ENCODE measurements around the gene KCNAB1.
"Not testable (repeated sequence)": the region's sequence is repeated elsewhere in the genome, so short reads cannot be mapped to it uniquely, and the experiment has no call there.

The KCNAB1 gene

DNA sequence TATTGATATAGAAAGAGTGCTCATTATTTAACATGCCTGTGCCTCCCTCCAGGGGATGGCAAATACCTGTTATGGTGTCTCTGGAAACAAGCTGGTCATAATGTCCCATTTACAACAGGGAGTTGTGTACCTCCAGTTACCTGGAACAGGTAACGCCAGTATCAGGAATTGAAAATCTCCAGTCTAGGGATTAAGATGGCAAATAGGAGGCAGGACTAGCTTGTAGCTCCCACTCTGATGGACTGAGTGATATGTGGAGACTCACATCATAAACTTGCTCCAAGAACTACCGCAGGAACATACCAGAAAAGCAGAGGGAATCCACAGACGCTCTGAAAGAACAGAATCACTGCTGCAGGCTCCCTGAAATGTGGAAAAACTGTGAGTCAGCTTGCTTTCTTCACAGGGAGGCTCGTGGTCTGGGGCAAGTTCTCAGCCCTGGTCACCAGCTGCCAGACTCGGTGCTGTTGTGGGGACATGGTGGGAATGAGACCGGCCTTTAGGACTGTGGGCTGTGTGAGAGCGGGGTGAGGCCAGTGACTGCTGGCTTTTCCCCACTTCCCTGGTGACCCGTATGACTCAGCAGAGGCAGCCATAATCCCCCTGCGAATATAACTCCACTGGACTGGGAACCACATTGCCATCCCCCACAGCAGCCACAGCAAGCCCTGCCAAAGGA, 97.4 kb downstream of the KCNAB1 start:
- DNase-seq (ENCODE audit: low spot score) (no peak), FAIRE-seq (no peak)

DNA sequence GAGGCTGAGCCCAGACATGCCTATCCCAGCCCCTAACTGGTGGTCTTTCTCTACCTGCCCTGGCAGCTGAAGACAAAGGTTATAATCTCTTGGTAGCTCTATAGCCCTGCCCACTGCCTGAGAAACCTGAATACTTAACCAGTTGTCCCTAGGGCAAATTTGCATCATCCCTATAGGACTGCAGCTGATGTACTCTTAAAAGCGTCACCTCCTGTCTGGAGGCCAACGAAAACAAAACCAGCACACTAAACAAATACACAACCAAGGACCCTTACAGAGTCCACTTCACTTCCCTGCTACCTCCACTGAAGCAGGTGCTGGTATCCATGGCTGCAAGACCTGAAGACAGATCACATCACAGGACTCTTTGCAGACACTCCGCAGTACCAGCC, 98.0 kb downstream of the KCNAB1 start:
- FAIRE-seq: no peak
- DNase-seq (ENCODE audit: low spot score): no peak

DNA sequence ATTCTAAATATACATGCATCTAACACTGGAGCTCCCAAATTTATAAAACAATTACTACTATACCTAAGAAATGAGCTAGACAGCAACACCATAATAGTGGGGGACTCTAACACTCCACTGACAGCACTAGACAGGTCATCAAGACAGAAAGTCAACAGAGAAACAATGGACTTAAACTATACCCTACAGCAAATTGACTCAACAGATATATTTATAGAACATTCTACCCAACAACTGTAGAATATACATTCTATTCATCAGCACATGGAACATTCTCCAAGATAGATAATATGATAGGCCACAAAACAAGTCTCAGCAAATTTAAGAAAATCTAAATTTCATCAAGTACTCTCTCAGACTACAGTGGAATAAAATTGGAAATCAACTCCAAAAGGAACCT, 102.0 kb downstream of the KCNAB1 start:
- DNase-seq (ENCODE audit: low spot score); FAIRE-seq: not testable (repeated sequence)

DNA sequence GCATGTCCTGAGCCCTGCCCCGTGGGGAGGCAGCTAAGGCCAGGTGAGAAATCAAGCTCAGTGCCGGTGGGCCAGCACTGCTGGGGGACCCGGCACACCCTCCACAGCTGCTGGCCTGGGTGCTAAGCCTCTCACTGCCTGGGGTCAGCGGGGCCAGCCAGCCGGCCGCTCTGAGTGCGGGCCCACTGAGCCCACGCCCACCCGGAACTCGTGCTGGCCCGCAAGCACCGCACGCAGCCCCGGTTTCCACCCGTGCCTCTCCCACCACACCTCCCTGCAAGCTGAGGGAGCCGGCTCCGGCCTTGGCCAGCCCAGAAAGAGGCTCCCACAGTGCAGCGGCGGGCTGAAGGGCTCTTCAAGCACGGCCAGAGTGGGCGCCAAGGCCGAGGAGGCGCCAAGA, 103.7 kb downstream of the KCNAB1 start:
- not testable (repeated sequence) for FAIRE-seq; DNase-seq (ENCODE audit: low spot score)

DNA sequence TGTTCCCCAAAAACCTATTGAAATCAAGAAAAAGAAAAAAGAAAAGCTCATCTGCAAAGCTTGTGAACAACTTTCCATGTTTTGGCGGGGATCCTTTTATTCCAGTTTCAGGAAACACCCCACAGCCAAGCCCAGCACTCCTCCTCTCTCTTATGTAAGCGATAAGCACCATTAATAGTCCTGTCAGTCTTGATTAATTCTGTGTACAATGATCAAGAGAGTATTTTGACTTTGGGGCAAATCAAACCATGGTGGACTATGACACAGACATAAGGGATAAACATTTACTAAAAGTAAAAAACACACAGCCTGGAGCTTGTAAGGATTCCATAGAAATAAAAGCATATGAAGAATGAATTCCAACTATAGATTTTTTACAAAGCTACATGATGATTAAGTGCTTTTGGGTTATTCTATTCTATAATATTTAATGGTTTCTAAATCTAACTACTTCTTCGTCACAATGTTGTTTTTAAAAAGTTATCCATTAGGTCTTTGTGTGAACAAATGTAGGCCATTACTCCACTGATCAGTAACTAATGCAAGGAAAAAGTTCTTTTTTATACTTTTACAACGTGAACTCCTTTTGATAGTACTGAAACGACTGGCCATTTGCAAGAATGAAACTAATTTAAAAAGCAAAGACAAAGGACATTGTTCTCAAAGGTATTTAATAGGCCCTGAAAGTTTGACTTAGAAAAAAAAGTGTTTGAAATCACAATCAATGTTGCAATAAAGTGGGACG, 106.5 kb downstream of the KCNAB1 start:
- FAIRE-seq (no peak), DNase-seq (ENCODE audit: low spot score) (no peak)

DNA sequence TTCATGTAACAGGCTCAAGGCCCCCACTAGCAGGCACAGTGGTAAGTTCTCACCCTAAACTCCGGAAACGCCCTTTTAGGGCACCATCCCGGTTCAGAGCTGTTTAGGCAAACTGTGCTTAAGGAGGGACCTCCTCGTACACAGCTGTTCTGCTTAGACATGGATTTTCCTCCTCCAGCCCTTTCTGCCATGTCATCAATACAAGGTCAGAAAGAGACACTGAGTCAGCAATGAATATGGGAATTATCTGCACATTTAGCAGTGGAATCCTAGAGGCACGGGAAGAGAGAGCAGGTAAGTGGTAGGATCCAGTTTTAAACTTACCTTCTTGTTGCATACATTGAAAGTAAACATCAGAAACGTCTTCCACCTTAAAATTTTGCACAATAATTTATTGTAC, 107.3 kb downstream of the KCNAB1 start:
- DNase-seq (ENCODE audit: low spot score) (no peak), FAIRE-seq (no peak)

DNA sequence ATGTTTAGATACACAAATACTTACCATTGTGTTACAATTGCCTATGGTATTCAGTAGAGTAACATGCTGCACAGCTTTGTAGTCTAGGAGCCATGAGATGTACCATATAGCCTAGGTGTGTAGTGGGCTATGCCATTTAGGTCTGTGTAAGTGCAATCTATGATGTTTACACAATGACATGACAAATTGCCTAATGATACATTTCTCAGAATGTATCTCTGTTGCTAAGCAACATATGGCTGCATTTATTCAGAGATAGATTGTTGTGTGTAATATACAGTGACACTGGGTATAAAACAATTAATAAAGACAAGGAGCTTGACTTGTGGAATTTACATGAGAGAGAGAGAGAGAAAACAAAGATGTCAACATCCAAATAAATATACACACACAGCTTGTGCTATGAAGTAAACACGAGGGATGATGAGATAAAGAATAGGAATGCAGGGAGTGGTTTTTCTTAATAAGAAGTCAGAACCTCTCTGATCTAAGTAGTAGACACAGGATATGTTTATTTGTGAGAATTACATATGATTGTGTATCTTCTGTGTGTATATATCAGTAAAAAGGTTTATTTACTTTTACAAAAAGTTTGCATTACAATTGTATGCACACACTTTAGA, 110.0 kb downstream of the KCNAB1 start:
- DNase-seq (ENCODE audit: low spot score): no peak
- no peak for FAIRE-seq

DNA sequence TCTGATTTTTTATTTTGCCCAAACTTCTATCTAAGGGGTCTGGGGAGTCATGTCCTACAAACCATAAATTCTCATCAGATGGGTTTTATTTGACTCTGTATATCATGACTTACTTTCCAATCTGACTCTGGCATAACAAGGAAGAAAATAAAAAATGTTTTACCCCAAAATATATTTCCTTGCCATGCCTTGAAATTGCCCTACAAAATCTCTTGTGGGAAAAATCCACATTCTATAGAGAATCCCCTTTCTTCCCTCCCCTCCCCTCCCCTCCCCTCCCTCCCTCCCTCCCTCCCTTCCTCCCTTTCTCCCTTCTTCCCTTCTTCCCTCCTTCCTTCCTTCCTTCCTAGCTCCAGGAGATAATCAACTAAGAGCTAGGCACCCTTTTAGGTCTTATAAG, 110.8 kb downstream of the KCNAB1 start:
- FAIRE-seq; DNase-seq (ENCODE audit: low spot score): not testable (repeated sequence)

DNA sequence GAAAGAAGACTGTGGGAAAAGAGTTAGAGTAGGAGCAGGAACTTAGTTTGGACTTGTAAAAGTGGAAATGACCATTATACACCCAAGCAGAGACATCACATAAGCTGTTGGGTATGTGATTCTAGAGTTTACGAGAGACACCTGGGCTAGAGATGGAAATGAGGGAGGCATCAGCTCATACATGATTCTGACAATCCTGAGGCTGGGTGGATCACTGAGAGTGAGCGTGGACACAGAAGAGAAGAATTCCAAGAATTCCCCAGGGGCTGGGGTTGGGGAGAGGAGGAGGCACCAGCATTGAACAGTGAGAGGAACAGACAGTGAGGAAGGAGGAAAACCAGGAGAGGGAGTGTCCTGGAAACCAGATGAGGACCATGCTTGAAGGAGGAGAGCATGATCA, 113.5 kb downstream of the KCNAB1 start:
- FAIRE-seq: no peak
- peak; percentile 21 for DNase-seq (ENCODE audit: low spot score)

DNA sequence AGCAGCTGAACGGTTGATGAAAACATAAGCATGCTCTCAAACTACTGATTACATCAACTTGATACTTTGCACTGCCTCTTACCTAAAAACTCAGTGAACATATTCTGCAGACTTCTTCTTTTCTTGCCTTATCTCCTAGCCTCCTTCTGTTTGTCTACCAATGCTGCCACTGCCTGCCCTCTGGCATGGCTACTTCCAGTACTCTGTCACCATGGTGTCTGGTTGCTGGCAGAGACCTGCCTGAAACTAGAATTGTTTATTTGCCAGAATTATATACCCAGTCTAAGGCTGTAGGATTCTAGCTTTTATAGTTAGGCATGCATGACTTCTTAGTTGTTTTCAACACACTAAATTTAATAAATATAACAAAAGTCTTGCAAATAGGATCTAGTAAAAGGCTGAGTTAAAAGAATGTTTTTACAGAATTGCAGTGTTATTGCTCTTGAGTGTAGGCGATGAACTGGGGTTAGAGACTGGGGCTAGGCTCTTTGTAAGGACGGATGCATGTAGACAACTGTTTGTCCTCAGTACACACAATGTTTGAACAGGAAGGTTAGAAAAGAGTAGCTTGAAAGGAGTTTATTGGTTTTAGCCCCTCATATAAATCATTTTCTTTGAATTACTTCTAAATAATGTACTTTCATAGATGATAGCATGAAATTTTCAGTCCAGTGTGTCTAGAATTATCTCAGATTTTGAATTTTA, 116.3 kb downstream of the KCNAB1 start:
- no peak for FAIRE-seq
- no peak for DNase-seq (ENCODE audit: low spot score)

DNA sequence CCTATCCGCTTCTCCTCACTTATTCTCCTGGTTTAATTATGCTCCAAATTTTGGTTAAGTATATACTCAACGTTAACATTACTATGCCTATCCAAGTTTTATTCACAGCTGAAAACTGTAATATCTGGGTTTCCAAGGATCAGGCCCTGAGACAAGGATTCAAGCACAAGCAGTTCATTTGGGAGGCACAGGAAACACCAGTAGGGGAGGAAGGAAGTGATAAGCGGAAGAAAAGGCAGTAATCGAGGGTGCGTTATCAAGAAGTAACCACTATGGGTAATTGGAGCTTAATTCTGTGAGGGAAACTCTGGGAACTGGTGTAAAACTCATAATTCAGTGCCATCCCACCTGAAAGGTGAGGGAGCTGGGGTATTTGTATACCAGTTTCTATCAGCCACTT, 120.3 kb downstream of the KCNAB1 start:
- DNase-seq (ENCODE audit: low spot score): no peak
- FAIRE-seq: no peak

DNA sequence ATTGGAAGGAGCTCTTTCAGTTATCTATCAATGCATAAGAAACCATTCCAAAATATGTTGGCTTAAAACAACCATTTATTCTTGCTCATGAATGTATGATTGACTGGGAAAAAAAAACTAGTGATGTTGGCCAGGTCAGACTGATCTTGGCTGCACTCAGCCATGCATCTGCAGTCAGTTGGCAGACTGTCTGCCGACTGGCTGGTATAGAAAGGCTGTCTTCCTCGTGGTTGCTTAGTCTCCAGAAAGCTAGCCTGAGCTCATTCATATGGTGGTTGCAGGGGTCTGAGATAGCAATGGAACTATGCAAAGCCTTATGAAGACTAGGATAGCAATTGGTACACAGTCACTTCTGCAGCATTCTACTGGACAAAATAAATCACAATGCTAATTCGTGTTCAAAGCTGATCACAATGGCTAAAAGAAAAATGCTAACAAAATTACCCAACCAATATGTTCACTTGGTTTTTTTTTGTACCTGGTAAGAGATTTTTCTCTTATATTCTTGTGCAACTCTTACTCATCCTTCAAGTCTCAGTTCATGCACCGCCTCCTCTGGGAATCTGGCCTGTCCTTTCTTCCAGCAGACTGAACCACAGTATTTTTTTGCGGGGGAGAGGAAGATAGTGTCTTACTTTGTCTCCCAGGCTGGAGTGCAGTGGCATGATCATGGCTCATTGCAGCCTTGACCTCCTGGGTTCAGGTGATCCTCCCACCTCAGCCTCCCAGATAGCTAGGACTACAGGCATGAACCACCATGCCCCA, 126.8 kb downstream of the KCNAB1 start:
- no peak for DNase-seq (ENCODE audit: low spot score)
- no peak for FAIRE-seq

DNA sequence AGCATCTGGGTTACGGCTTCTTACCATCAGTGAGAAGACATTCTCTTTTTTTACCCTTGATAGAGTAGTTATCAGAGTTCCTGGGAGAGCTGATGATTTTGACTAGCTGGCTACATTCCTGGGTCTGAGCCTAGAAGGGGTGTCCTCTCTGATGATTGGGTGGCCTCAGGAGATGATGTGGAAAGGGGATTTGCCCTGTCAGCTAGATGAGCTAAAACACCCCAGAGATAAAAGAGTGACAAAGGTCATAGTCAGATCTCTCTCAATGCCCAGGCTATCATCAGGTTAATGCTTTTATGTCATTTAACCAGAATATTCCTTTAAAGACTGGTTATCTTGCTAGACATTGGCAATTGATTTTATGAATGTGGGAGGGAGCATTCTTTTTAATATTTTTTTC, 130.2 kb downstream of the KCNAB1 start:
- DNase-seq (ENCODE audit: low spot score) (no peak), FAIRE-seq (no peak)

DNA sequence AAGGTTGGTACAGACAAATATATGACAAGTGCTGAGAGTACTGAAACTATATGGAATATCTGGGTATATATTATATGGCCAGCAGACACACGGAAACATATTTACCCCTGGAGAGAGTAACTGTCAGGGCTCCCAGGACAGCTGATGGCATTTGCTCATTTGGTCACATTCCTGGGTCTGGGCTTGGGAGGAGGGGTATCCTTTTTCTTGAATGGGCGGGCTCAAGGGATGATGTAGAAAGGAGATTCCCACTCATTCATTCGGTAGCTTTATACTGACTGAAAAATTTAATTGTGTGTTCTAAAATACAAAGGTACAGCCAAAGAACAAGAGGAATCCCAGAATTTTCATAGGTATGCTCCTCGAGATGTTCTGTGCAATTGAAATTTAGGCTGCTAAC, 131.0 kb downstream of the KCNAB1 start:
- FAIRE-seq: no peak

DNA sequence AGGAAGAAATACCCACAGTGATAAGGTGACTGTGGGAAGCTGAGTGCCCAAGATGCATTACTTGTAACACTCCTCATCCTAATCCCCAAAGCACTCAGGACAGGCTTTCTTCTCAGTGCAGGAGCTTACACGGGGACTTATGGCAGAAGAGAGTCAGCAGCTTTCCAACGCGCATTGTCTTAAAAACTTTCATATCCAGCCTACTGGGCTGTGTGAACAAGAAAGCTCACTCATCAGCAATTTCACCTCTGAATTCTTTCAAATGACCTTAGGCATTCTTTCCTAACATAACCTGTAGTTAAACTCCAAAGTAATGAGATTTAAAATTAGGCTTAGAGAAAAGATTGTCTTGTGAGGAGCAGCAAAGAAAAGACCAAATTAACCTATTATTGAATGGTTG, 132.3 kb downstream of the KCNAB1 start:
- FAIRE-seq: no peak
- DNase-seq (ENCODE audit: low spot score): no peak

More for the DNA sequence above, 131.0 kb downstream of the KCNAB1 start:
- DNase-seq (ENCODE audit: low spot score): no peak

DNA sequence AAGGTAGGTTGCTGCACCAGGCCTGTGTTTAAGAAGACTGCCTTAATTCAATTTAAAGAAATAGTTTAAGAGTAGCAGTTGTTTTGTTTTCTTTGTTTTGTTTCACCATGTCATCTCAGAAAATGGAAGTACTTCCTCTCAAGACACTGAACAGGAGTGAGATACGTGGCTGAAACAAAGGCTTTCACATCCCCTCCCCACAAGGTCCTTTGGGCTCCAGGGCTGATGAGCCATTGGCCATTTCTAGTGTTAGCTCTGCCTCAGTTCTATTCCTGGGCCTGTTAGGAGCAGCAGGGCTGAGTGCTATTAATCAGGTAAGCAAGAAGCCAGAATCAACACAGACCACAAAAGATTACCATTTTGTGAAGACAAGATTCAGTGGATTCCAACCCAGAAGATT, 132.8 kb downstream of the KCNAB1 start:
- FAIRE-seq: no peak
- DNase-seq (ENCODE audit: low spot score): no peak

DNA sequence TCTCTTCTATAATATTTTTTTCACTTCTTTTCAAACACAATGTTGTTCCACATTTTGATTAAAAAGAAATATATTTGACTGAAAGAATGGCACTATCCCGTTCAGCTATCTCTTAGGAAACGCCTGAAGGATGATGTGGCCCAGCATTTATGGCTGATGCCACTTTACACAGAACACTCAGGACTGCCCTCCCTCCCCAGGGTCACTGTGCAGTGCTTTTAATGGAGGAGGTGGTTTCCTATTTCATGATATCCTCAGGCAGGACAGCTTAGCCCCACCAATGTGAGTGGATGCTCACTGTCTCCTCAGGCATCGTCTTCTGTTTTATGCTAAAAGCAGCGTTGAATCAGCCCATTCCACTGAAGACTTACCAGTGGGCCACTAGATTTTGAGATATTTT, 135.9 kb downstream of the KCNAB1 start:
- no peak for DNase-seq (ENCODE audit: low spot score)
- FAIRE-seq: no peak

DNA sequence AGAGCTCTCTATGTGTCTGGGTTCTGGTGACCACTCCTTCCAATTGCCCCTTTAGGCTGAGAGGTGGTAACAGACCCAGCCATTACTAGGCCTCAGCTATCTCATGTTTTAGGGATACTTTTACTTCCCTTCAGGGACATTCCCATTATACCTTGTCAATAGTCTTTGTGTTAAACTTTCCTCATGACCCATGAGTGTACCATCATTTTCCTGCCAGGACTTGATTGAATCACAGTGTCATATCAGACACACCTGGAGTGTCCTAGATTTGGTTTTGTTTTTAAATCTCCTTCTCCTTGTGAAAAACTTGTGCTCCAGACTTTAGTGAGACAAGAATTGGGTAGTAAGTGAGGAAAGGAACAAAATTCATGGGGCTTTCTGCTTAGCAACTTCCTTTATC, 136.6 kb downstream of the KCNAB1 start:
- FAIRE-seq (no peak), DNase-seq (ENCODE audit: low spot score) (no peak)

DNA sequence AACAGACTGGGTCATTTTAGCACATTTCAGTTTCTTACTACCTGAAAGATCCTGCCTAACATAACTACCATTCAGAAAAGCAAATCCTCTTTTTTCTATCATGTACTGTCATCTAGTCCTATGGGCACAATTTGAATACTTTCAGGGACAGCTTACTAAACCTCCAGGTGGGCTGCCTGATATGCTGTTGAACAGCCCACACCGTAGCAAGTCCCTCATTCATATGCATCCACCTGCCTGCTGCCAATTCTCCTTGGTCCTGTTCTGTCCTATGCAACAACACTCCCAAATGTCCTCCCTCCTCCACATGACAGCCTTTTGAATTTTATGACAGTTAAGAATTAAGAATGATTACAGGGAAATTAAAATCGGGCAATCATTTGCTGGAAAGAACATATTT, 137.9 kb downstream of the KCNAB1 start:
- DNase-seq (ENCODE audit: low spot score): no peak
- FAIRE-seq: no peak

DNA sequence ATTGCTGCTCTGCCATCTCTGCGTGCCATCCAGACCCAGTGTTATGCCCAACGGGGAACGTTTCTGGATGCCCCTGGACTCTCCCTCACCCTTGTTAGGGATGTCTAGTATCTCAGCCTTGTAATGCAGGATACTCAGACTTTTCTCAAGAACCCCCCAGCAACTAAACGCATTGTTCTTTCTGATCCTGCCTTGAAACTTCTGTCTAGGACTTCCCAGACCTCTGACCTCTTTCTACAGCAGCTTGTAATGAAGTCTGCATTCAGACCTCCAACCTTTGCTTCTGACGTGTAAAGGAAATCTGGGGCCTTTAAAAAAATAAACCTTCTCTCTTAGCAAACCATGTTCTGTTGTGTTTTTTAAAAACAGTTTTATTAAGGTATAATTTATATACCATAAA, 139.5 kb downstream of the KCNAB1 start:
- FAIRE-seq: no peak

DNA sequence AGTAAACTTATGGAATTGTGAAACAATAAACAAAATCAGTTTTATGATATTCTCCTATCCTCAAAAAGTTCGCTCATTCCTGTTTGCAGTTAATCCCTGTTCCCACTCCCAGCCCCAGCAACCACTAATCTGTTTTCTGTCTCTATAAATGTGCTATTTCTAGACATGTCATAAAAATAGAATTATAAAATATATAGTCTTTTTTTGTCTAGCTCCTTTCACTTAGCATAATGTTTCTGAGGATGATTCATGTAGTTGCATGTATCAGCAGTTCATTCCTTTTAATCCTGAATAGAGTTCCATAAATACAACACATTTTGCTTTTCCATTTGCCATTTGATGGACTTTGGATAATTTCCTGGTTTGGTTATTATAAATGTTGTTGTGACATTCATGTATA, 140.0 kb downstream of the KCNAB1 start:
- FAIRE-seq: no peak

More for the DNA sequence above, 139.5 kb downstream of the KCNAB1 start:
- DNase-seq (ENCODE audit: low spot score): no peak

More for the DNA sequence above, 140.0 kb downstream of the KCNAB1 start:
- DNase-seq (ENCODE audit: low spot score): no peak

All from urothelium cell line (cell line).